A549 (cell line): Measurements from ENCODE around the gene GOT1.

Experiments
- CBX2 ChIP-seq: fragments of 200-600 bp; sonication (generic); IDR thresholded peaks from 2 replicates; pipeline ENCODE4 v1.6.1; 2016; ENCODE audit warnings: low read depth, mild to moderate bottlenecking, borderline replicate concordance
- CTCF ChIP-seq: fragments of >200 bp; sonication (Bioruptor Twin); formaldehyde crosslinking; IDR thresholded peaks from 3 replicates; pipeline ENCODE4 v1.5.1; 2016
- EP300 ChIP-seq, 2 experiments: fragments of >200 bp; sonication (Bioruptor Twin); formaldehyde crosslinking; IDR thresholded peaks; 2 replicates in 1 of 2; 3 replicates in 1 of 2; pipeline ENCODE4 v1.6.1; 2016 to 2017
- ESRRA ChIP-seq: fragments of 150-350 bp; IDR thresholded peaks from 2 replicates; pipeline ENCODE4 v1.6.1; 2014; ENCODE audit warnings: mild to moderate bottlenecking, low read length, borderline replicate concordance
- HMGXB4 ChIP-seq: fragments of 250-450 bp; sonication (Bioruptor Pico); IDR thresholded peaks from 2 replicates; pipeline ENCODE4 v1.5.0; 2021; ENCODE audit warnings: mild to moderate bottlenecking, moderate library complexity, borderline replicate concordance
- KDM1A ChIP-seq: fragments of 200-600 bp; sonication (generic); IDR thresholded peaks from 2 replicates; pipeline ENCODE4 v1.6.1; 2016; ENCODE audit warnings: low read depth, mild to moderate bottlenecking
- POLR2A ChIP-seq: IDR thresholded peaks from 2 replicates; pipeline ENCODE4 v1.6.1; 2012; ENCODE audit warnings: mild to moderate bottlenecking, low read length
- POLR2AphosphoS2 ChIP-seq: conservative IDR thresholded peaks from 2 replicates; pipeline ENCODE4 v1.6.1; 2012; ENCODE audit warnings: low read length, improper control_type of control experiment, inconsistent platforms
- RAD21 ChIP-seq, 2 experiments: fragments of >200 bp in 1 of 2; sonication (Bioruptor Twin) in 1 of 2; formaldehyde crosslinking in 1 of 2; IDR thresholded peaks in 1 of 2; conservative IDR thresholded peaks in 1 of 2; 2 replicates in 1 of 2; 3 replicates in 1 of 2; pipeline ENCODE4 v1.6.1; 2012 to 2018; ENCODE audit warnings: inconsistent platforms in 1 of 2
- REST ChIP-seq: fragments of 200-600 bp; sonication (generic); IDR thresholded peaks from 2 replicates; pipeline ENCODE4 v1.6.1; 2016; ENCODE audit warnings: antibody characterized with exemption, mild to moderate bottlenecking, moderate library complexity
- RFX5 ChIP-seq: fragments of 450-650 bp; IDR thresholded peaks from 2 replicates; pipeline ENCODE4 v1.7.1; 2014; ENCODE audit warnings: antibody characterized with exemption, mild to moderate bottlenecking, moderate library complexity
- TF ChIP-seq, protein P1 (sequence below): fragments of 150-350 bp; IDR thresholded peaks from 2 replicates; pipeline ENCODE4 v1.6.1; 2014; ENCODE audit warnings: low read depth, mild to moderate bottlenecking, low read length

DNA sequence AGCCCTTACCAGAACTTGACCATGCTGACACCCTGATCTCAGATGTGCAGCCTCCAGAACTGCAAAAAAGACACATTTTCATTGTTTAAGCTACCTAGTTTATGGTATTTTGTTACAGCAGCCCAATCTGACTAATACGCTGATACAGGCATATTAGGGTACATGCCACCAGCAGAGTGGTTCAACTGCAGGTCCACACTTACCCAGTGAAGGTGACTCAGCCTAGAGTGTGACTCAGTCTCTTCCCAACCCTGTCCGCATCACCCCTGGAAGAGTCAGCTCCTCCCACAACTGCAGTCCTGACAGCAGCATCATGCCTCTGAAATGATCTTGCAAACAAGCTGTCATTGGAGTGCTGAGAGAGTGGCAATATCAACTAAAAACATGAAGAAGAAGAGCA, 30.8 kb upstream of the GOT1 start:
- TF ChIP-seq EP300 (IDR thresholded peaks at IDR 0.05) (no peak), POLR2A (no peak), CTCF (no peak), POLR2AphosphoS2 (no peak), CBX2 (no peak), ESRRA (no peak), HMGXB4 (CRISPR knock-in tag) (no peak), RAD21 (conservative IDR thresholded peaks at IDR 0.05 in 1 of 2, IDR thresholded peaks at IDR 0.05 in 1 of 2) (no peak), RFX5 (no peak), REST (no peak), KDM1A (no peak)
- TF ChIP-seq, protein P1, sequence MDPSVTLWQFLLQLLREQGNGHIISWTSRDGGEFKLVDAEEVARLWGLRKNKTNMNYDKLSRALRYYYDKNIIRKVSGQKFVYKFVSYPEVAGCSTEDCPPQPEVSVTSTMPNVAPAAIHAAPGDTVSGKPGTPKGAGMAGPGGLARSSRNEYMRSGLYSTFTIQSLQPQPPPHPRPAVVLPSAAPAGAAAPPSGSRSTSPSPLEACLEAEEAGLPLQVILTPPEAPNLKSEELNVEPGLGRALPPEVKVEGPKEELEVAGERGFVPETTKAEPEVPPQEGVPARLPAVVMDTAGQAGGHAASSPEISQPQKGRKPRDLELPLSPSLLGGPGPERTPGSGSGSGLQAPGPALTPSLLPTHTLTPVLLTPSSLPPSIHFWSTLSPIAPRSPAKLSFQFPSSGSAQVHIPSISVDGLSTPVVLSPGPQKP = no peak
